ENCODE results near the gene PDE1C. TPM values are rescaled to one million over a fixed set of nuclear protein-coding genes. Genes with fewer than 3 reads are reported as not detected.

PDE1C gene
- total and polyA plus RNA-seq, 2 of the 4 experiments (the other 2 are of a cell fraction): 14.2 to 61.5 TPM

DNA sequence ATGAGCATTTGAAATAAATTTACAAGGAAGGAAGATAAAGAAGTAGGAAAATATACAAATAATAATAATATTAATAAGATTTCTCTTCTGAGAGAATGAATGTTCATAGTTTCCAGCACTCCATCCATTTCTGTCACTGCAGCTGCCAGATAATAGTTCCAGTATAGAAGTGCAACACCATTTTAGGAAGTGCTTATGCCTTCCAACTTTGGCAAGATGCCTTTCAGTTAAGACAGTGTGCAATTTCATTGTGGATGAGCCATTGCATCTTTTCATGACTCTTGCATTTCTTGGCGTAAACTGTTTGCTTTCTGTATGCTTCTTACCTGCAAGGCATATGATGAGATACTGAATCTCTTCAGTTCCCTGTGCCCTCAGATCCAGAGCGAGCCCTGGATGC lies 185.0 kb downstream of the PDE1C start:
- intact Hi-C loops (cut with micrococcal nuclease): no loop called here
- Histone ChIP-seq H3K14ac (replicated peaks; ENCODE audit: low read depth, low read length) (no peak overlapping the region), H4K8ac (ENCODE audit: low read depth in 2 of 2, low read length in 2 of 2) (no peak overlapping the region), H3K4ac (ENCODE audit: low read depth, low read length) (no peak overlapping the region), H3K4me2 (ENCODE audit: low read depth, low read length) (no peak overlapping the region), H3K18ac (ENCODE audit: low read depth, low read length) (no peak overlapping the region), H3K79me1 (ENCODE audit: low read depth in 1 of 2, low read length in 2 of 2) (peaks cover 4% of the 10 kb centered on the region in 2 experiments; a peak in 2 of 4 replicates), H2BK15ac (ENCODE audit: low read depth, low read length) (no peak overlapping the region), H3K9me3 (ENCODE audit: control insufficient read depth, insufficient read depth, low read length) (no peaks in the 10 kb centered on the region), H3K23ac (ENCODE audit: low read depth, low read length) (no peak overlapping the region), H2AK5ac (ENCODE audit: low read depth, low read length) (no peak overlapping the region), H3K56ac (ENCODE audit: extremely low read depth, insufficient read depth, low read length) (no peak overlapping the region), H4K91ac (ENCODE audit: insufficient read depth, low read depth, low read length) (no peak overlapping the region), H3K4me3 (ENCODE audit: insufficient read depth, low read depth, low read length) (no peak overlapping the region), H3K9ac (ENCODE audit: low read depth, low read length) (no peak overlapping the region), H4K5ac (ENCODE audit: low read depth, low read length) (no peak overlapping the region), H2AK9ac (replicated peaks; ENCODE audit: low read depth, low read length, poor library complexity) (no peak overlapping the region), H2AFZ (replicated peaks; ENCODE audit: low read length, poor library complexity) (no peak overlapping the region), H3K4me1 (ENCODE audit: control insufficient read depth, insufficient read depth, low read length) (peaks cover 6% of the 10 kb centered on the region; the same call in 1 of the 2 replicates), H4K20me1 (ENCODE audit: insufficient read depth, low read length) (no peaks in the 10 kb centered on the region), H3K27ac (ENCODE audit: insufficient read depth, low read length) (no peak overlapping the region), H2BK5ac (ENCODE audit: low read depth, low read length, poor library complexity, severe bottlenecking) (peak overlapping the region; percentile 1), H2BK20ac (ENCODE audit: low read depth, low read length) (no peak overlapping the region), H3K9me1 (ENCODE audit: insufficient read depth, low read length) (no peaks in the 10 kb centered on the region), H2BK120ac (ENCODE audit: low read depth, low read length) (no peak overlapping the region), H3K27me3 (ENCODE audit: control insufficient read depth, insufficient read depth, low read length) (no peaks in the 10 kb centered on the region), H3K36me3 (ENCODE audit: control insufficient read depth, insufficient read depth, low read length) (no peaks in the 10 kb centered on the region)
- dilution Hi-C loops (cut with HindIII; ENCODE audit: low sequenced_read_pairs, unreplicated experiment): no loop called here
- no CpG with 5 or more reads among the region's 2 CpGs for WGBS, 2 experiments (ENCODE audit: extremely low coverage in 2 of 2, insufficient read length in 1 of 2)
- no peak for TF ChIP-seq MAZ (IDR thresholded peaks at IDR 0.05; ENCODE audit: borderline replicate concordance, low read depth, low read length)
- TF ChIP-seq POLR2A (IDR thresholded peaks at IDR 0.05; ENCODE audit: low read depth, low read length): no peak
- TF ChIP-seq SMC3 (IDR thresholded peaks at IDR 0.05; ENCODE audit: low read depth, low read length): no peak
- no peak for TF ChIP-seq RFX5 (IDR thresholded peaks at IDR 0.05; ENCODE audit: low read depth, low read length)
- TF ChIP-seq, protein P1, sequence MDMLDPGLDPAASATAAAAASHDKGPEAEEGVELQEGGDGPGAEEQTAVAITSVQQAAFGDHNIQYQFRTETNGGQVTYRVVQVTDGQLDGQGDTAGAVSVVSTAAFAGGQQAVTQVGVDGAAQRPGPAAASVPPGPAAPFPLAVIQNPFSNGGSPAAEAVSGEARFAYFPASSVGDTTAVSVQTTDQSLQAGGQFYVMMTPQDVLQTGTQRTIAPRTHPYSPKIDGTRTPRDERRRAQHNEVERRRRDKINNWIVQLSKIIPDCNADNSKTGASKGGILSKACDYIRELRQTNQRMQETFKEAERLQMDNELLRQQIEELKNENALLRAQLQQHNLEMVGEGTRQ (IDR thresholded peaks at IDR 0.05; ENCODE audit: low read depth, low read length): no peak
- BruUV-seq (replicated peaks): no TSS peak
- in situ Hi-C loops (cut with MboI; ENCODE audit: low sequenced_read_pairs): no loop called here
- ATAC-seq (ENCODE audit: low read depth) (no peak), DNase-seq (no peak)
- POLR2A ChIA-PET (ENCODE audit: unreplicated experiment): no interaction called here
- CTCF ChIA-PET: no interaction called here

All from IMR-90 (cell line).